ENCODE results near the gene GPATCH11. TPM values are rescaled to one million over a fixed set of nuclear protein-coding genes. Genes with fewer than 3 reads are reported as not detected.

Gene GPATCH11
- total RNA-seq, 1 experiment from 2014 or later: 16.4 TPM

GRCh38 chr2:37110306-37111212 lies 26.2 kb downstream of the GPATCH11 start:
- Histone ChIP-seq H3K4me1 (ENCODE audit: low read length) (no peaks in the 10 kb centered on the region), H3K9me3 (ENCODE audit: low read length) (no peaks in the 10 kb centered on the region), H2AFZ (ENCODE audit: low read length) (no peak overlapping the region), H3K9me2 (replicated peaks; ENCODE audit: insufficient read depth, low read length) (no peaks in the 10 kb centered on the region), H3K79me2 (ENCODE audit: low read length) (peaks cover 12% of the 10 kb centered on the region; the same call in 1 of the 2 replicates), H3K36me3 (ENCODE audit: insufficient read depth, low read length) (peaks cover 50% of the 10 kb centered on the region), H3K27me3 (ENCODE audit: low read length) (no peaks in the 10 kb centered on the region), H3K9ac (ENCODE audit: low read length) (no peak overlapping the region), H3K4me3 (ENCODE audit: low read length) (no peak overlapping the region), H4K20me1 (ENCODE audit: insufficient read depth, low read depth, low read length) (no peaks in the 10 kb centered on the region), H3K27ac (ENCODE audit: low read length) (no peak overlapping the region), H3K4me2 (ENCODE audit: low read depth, low read length, poor library complexity, severe bottlenecking) (no peak overlapping the region)
- DNase-seq: no peak

- Histone ChIP-seq H3K27me3 (ENCODE audit: low read length) (no peaks in the 10 kb centered on the region), H3K36me3 (ENCODE audit: insufficient read depth, low read length) (peaks cover 49% of the 10 kb centered on the region), H3K27ac (ENCODE audit: low read length) (no peak overlapping the region), H3K9me3 (ENCODE audit: low read length) (no peaks in the 10 kb centered on the region), H3K4me2 (ENCODE audit: low read depth, low read length, poor library complexity, severe bottlenecking) (no peak overlapping the region), H3K79me2 (ENCODE audit: low read length) (peaks cover 20% of the 10 kb centered on the region; the same call in 1 of the 2 replicates), H2AFZ (ENCODE audit: low read length) (no peak overlapping the region), H3K4me3 (ENCODE audit: low read length) (no peak overlapping the region), H4K20me1 (ENCODE audit: insufficient read depth, low read depth, low read length) (no peaks in the 10 kb centered on the region), H3K9me2 (replicated peaks; ENCODE audit: insufficient read depth, low read length) (no peaks in the 10 kb centered on the region), H3K9ac (ENCODE audit: low read length) (no peak overlapping the region), H3K4me1 (ENCODE audit: low read length) (no peaks in the 10 kb centered on the region)
- no peak for DNase-seq
Observed at GRCh38 chr2:37111958-37112357, 27.6 kb downstream of the GPATCH11 start.

- Histone ChIP-seq H3K4me3 (ENCODE audit: low read length) (no peak overlapping the region), H2AFZ (ENCODE audit: low read length) (no peak overlapping the region), H3K4me1 (ENCODE audit: low read length) (no peaks in the 10 kb centered on the region), H3K27ac (ENCODE audit: low read length) (no peak overlapping the region), H3K9ac (ENCODE audit: low read length) (no peak overlapping the region), H3K9me2 (replicated peaks; ENCODE audit: insufficient read depth, low read length) (no peaks in the 10 kb centered on the region), H4K20me1 (ENCODE audit: insufficient read depth, low read depth, low read length) (no peaks in the 10 kb centered on the region), H3K79me2 (ENCODE audit: low read length) (peaks cover 29% of the 10 kb centered on the region), H3K4me2 (ENCODE audit: low read depth, low read length, poor library complexity, severe bottlenecking) (no peak overlapping the region), H3K36me3 (ENCODE audit: insufficient read depth, low read length) (peaks cover 33% of the 10 kb centered on the region), H3K27me3 (ENCODE audit: low read length) (no peaks in the 10 kb centered on the region), H3K9me3 (ENCODE audit: low read length) (no peaks in the 10 kb centered on the region)
- no peak for DNase-seq
Observed at GRCh38 chr2:37117566-37117965, 33.2 kb downstream of the GPATCH11 start.

- no peak for DNase-seq
- no peak overlapping the region for H3K27ac ChIP-seq (ENCODE audit: low read length)
- H3K4me2 ChIP-seq (ENCODE audit: low read depth, low read length, poor library complexity, severe bottlenecking): no peak overlapping the region
Observed at GRCh38 chr2:37119157-37119556, 34.8 kb downstream of the GPATCH11 start.

GRCh38 chr2:37125416-37125815 lies 41.1 kb downstream of the GPATCH11 start:
- no peaks in the 10 kb centered on the region for H4K20me1 ChIP-seq (ENCODE audit: insufficient read depth, low read depth, low read length)
- H3K36me3 ChIP-seq (ENCODE audit: insufficient read depth, low read length): peaks cover 35% of the 10 kb centered on the region; the same call in 1 of the 2 replicates
- no peaks in the 10 kb centered on the region for H3K27me3 ChIP-seq (ENCODE audit: low read length)
- no peak for DNase-seq
- H2AFZ ChIP-seq (ENCODE audit: low read length): no peak overlapping the region
- H3K9me2 ChIP-seq (replicated peaks; ENCODE audit: insufficient read depth, low read length): no peaks in the 10 kb centered on the region
- H3K4me2 ChIP-seq (ENCODE audit: low read depth, low read length, poor library complexity, severe bottlenecking): no peak overlapping the region
- H3K9ac ChIP-seq (ENCODE audit: low read length): no peak overlapping the region
- H3K27ac ChIP-seq (ENCODE audit: low read length): no peak overlapping the region
- peaks cover 25% of the 10 kb centered on the region for H3K79me2 ChIP-seq (ENCODE audit: low read length)
- H3K4me3 ChIP-seq (ENCODE audit: low read length): no peak overlapping the region
- no peaks in the 10 kb centered on the region for H3K9me3 ChIP-seq (ENCODE audit: low read length)
- no peaks in the 10 kb centered on the region for H3K4me1 ChIP-seq (ENCODE audit: low read length)

More at GRCh38 chr2:37119157-37119556, 34.8 kb downstream of the GPATCH11 start:
- Histone ChIP-seq H3K9me3 (ENCODE audit: low read length) (no peaks in the 10 kb centered on the region), H2AFZ (ENCODE audit: low read length) (no peak overlapping the region), H3K9ac (ENCODE audit: low read length) (no peak overlapping the region), H3K4me1 (ENCODE audit: low read length) (no peaks in the 10 kb centered on the region), H3K36me3 (ENCODE audit: insufficient read depth, low read length) (peaks cover 25% of the 10 kb centered on the region), H3K4me3 (ENCODE audit: low read length) (no peak overlapping the region), H3K27me3 (ENCODE audit: low read length) (no peaks in the 10 kb centered on the region), H3K9me2 (replicated peaks; ENCODE audit: insufficient read depth, low read length) (no peaks in the 10 kb centered on the region), H3K79me2 (ENCODE audit: low read length) (peaks cover 25% of the 10 kb centered on the region), H4K20me1 (ENCODE audit: insufficient read depth, low read depth, low read length) (no peaks in the 10 kb centered on the region)

- no peaks in the 10 kb centered on the region for H3K4me1 ChIP-seq (ENCODE audit: low read length)
- H3K9me3 ChIP-seq (ENCODE audit: low read length): no peaks in the 10 kb centered on the region
- no peaks in the 10 kb centered on the region for H3K9me2 ChIP-seq (replicated peaks; ENCODE audit: insufficient read depth, low read length)
- no peak overlapping the region for H2AFZ ChIP-seq (ENCODE audit: low read length)
- H3K27me3 ChIP-seq (ENCODE audit: low read length): no peaks in the 10 kb centered on the region
- no peak overlapping the region for H3K27ac ChIP-seq (ENCODE audit: low read length)
- H3K9ac ChIP-seq (ENCODE audit: low read length): no peak overlapping the region
- peaks cover 27% of the 10 kb centered on the region for H3K79me2 ChIP-seq (ENCODE audit: low read length)
- H4K20me1 ChIP-seq (ENCODE audit: insufficient read depth, low read depth, low read length): no peaks in the 10 kb centered on the region
- H3K36me3 ChIP-seq (ENCODE audit: insufficient read depth, low read length): peaks cover 71% of the 10 kb centered on the region
- no peak for DNase-seq
- no peak overlapping the region for H3K4me3 ChIP-seq (ENCODE audit: low read length)
- H3K4me2 ChIP-seq (ENCODE audit: low read depth, low read length, poor library complexity, severe bottlenecking): no peak overlapping the region
Observed at GRCh38 chr2:37132914-37133313, 48.6 kb downstream of the GPATCH11 start.

GRCh38 chr2:37142546-37142945 lies 58.2 kb downstream of the GPATCH11 start:
- peaks cover 62% of the 10 kb centered on the region for H3K36me3 ChIP-seq (ENCODE audit: insufficient read depth, low read length)
- no peaks in the 10 kb centered on the region for H3K4me1 ChIP-seq (ENCODE audit: low read length)
- DNase-seq: no peak
- H3K4me3 ChIP-seq (ENCODE audit: low read length): no peak overlapping the region
- no peaks in the 10 kb centered on the region for H3K27me3 ChIP-seq (ENCODE audit: low read length)
- H3K79me2 ChIP-seq (ENCODE audit: low read length): peaks cover 5% of the 10 kb centered on the region; the same call in 1 of the 2 replicates
- H3K9me3 ChIP-seq (ENCODE audit: low read length): no peaks in the 10 kb centered on the region
- no peak overlapping the region for H3K4me2 ChIP-seq (ENCODE audit: low read depth, low read length, poor library complexity, severe bottlenecking)
- no peak overlapping the region for H3K27ac ChIP-seq (ENCODE audit: low read length)
- H4K20me1 ChIP-seq (ENCODE audit: insufficient read depth, low read depth, low read length): no peaks in the 10 kb centered on the region
- no peak overlapping the region for H2AFZ ChIP-seq (ENCODE audit: low read length)
- no peaks in the 10 kb centered on the region for H3K9me2 ChIP-seq (replicated peaks; ENCODE audit: insufficient read depth, low read length)
- H3K9ac ChIP-seq (ENCODE audit: low read length): no peak overlapping the region

- no peaks in the 10 kb centered on the region for H3K27me3 ChIP-seq (ENCODE audit: low read length)
- H3K4me2 ChIP-seq (ENCODE audit: low read depth, low read length, poor library complexity, severe bottlenecking): no peak overlapping the region
- H3K9ac ChIP-seq (ENCODE audit: low read length): no peak overlapping the region
- no peak overlapping the region for H3K4me3 ChIP-seq (ENCODE audit: low read length)
- H3K9me3 ChIP-seq (ENCODE audit: low read length): no peaks in the 10 kb centered on the region
- no peaks in the 10 kb centered on the region for H3K9me2 ChIP-seq (replicated peaks; ENCODE audit: insufficient read depth, low read length)
- H3K36me3 ChIP-seq (ENCODE audit: insufficient read depth, low read length): peaks cover 68% of the 10 kb centered on the region
- H3K4me1 ChIP-seq (ENCODE audit: low read length): no peaks in the 10 kb centered on the region
- no peak overlapping the region for H2AFZ ChIP-seq (ENCODE audit: low read length)
- no peak overlapping the region for H3K27ac ChIP-seq (ENCODE audit: low read length)
- no peak for DNase-seq
- peaks cover 13% of the 10 kb centered on the region for H3K79me2 ChIP-seq (ENCODE audit: low read length)
- no peaks in the 10 kb centered on the region for H4K20me1 ChIP-seq (ENCODE audit: insufficient read depth, low read depth, low read length)
Observed at GRCh38 chr2:37143974-37144373, 59.7 kb downstream of the GPATCH11 start.

Measured in Karpas-422 (cell line).